NCI-H82 treated with DMSO at 0.1 percent for 48 hours (cell line): ENCODE measurements around the gene GIMAP8.
"Not testable (repeated sequence)": the region's sequence is repeated elsewhere in the genome, so short reads cannot be mapped to it uniquely, and the experiment has no call there.

Experiments used
- DNase-seq: peaks from one replicate; lab custom pipeline; 2025; ENCODE audit not compliant: unreplicated experiment; lab: John Stamatoyannopoulos, UW

Gene GIMAP8

GRCh38 chr7:150435390-150436073, 14.9 kb upstream of the GIMAP8 start:
- DNase-seq: no peak

- no peak for DNase-seq
These were observed 10.5 kb upstream of the GIMAP8 start for GRCh38 chr7:150439967-150440366.

GRCh38 chr7:150441524-150441923, 8.9 kb upstream of the GIMAP8 start:
- DNase-seq: no peak

- DNase-seq: no peak
These were observed 7.6 kb upstream of the GIMAP8 start for GRCh38 chr7:150442811-150443210.

- DNase-seq: no peak
These were observed 6.5 kb upstream of the GIMAP8 start for GRCh38 chr7:150443793-150444540.

GRCh38 chr7:150444674-150445365, 5.6 kb upstream of the GIMAP8 start:
- no peak for DNase-seq

- no peak for DNase-seq
These were observed 4.0 kb upstream of the GIMAP8 start for GRCh38 chr7:150446288-150446938.

- no peak for DNase-seq
These were observed 2.3 kb upstream of the GIMAP8 start for GRCh38 chr7:150447966-150448788.

GRCh38 chr7:150448789-150449147, 1.7 kb upstream of the GIMAP8 start:
- DNase-seq: peak; percentile 30

GRCh38 chr7:150449206-150449952, 1.1 kb upstream of the GIMAP8 start:
- DNase-seq: no peak

- DNase-seq: no peak
These were observed 815 bp downstream of the GIMAP8 start for GRCh38 chr7:150451097-150451793.

GRCh38 chr7:150451833-150452461, 1.5 kb downstream of the GIMAP8 start:
- DNase-seq: no peak

- no peak for DNase-seq
These were observed 2.8 kb downstream of the GIMAP8 start for GRCh38 chr7:150453181-150453580.

GRCh38 chr7:150453892-150454291, 3.5 kb downstream of the GIMAP8 start:
- DNase-seq: no peak

GRCh38 chr7:150457064-150457463, 6.6 kb downstream of the GIMAP8 start:
- DNase-seq: not testable (repeated sequence)

- no peak for DNase-seq
These were observed 7.8 kb downstream of the GIMAP8 start for GRCh38 chr7:150458235-150458634.

GRCh38 chr7:150458756-150459155, 8.3 kb downstream of the GIMAP8 start:
- no peak for DNase-seq

GRCh38 chr7:150461520-150461919, 11.1 kb downstream of the GIMAP8 start:
- no peak for DNase-seq

- DNase-seq: no peak
These were observed 12.0 kb downstream of the GIMAP8 start for GRCh38 chr7:150462413-150462812.
